Upper lobe of left lung (tissue), 6 donors: ENCODE measurements around the gene ZC3H7A. TPM values are rescaled to one million over a fixed set of nuclear protein-coding genes. Genes with fewer than 3 reads are reported as not detected.
A peak's percentile ranks its signal among the peaks of the same experiment; 100 is the strongest.

Source experiments
- ATAC-seq, 2 donors: fragments of 200-7000 bp; cut with Tn5 transposase; one replicate each; pipeline ENCODE4 v1.9.1; 2022; ENCODE audit warnings: mild to moderate bottlenecking in 2 of 2, moderate library complexity in 2 of 2; ENCODE audit not compliant: low FRiP score in 2 of 2
- DNase-seq, 2 donors: peaks; one replicate each; pipeline ENCODE4 v3.0.0-alpha.2; 2019 to 2020
- H3K27ac ChIP-seq, 4 donors: fragments of 200-600 bp; sonication (generic); one replicate each; pipeline ENCODE4 v1.5.1; 2016 to 2019
- H3K27me3 ChIP-seq, 4 donors: fragments of 200-600 bp; sonication (generic); one replicate each; pipeline ENCODE4 v1.5.1; 2017 to 2019
- H3K36me3 ChIP-seq, 4 donors: fragments of 200-600 bp; sonication (generic); one replicate each; pipeline ENCODE4 v1.5.1; 2016 to 2019
- H3K4me1 ChIP-seq, 4 donors: fragments of 200-600 bp; sonication (generic); one replicate each; pipeline ENCODE4 v1.5.1; 2018 to 2019
- H3K4me3 ChIP-seq, 4 donors: fragments of 200-600 bp; sonication (generic); one replicate each; pipeline ENCODE4 v1.5.1; 2017 to 2019; ENCODE audit warnings: mild to moderate bottlenecking in 2 of 4, moderate library complexity in 1 of 4
- H3K9me3 ChIP-seq, 4 donors: fragments of 200-600 bp; sonication (generic); one replicate each; pipeline ENCODE4 v1.5.1; 2018 to 2019
- EP300 ChIP-seq, 4 donors: sonication (generic); formaldehyde crosslinking; IDR thresholded peaks; one replicate each; pipeline ENCODE4 v1.5.1; 2017; ENCODE audit warnings: antibody characterized with exemption in 4 of 4, control low read depth in 2 of 4
- POLR2A ChIP-seq, 4 donors: fragments of 450-650 bp; IDR thresholded peaks; one replicate each; pipeline ENCODE4 v1.5.1; 2016 to 2017; ENCODE audit warnings: antibody characterized with exemption in 4 of 4, mild to moderate bottlenecking in 2 of 4
- POLR2AphosphoS5 ChIP-seq, 2 donors: sonication (generic); formaldehyde crosslinking; IDR thresholded peaks; one replicate each; pipeline ENCODE4 v1.5.1; 2017; ENCODE audit warnings: antibody characterized with exemption in 2 of 2
- WGBS, 2 donors: methylation state at CpG; one replicate each; pipeline ENCODE4 v1.1.5; 2017 to 2018; 5-methylcytosine and 5-hydroxymethylcytosine counted together
- total RNA-seq, 6 donors: library from RNA; depleted of rRNA in 4 of 6; stranded (reverse); fragments of >200 nt in 4 of 6; gene quantifications; one replicate each; pipeline versions ENCODE4 v1.1.0 to v1.2.1, GENCODE V29; 2016 to 2021
- TF ChIP-seq, protein P1 (sequence below), 6 experiments: fragments of 450-650 bp in 4 of 6; fragments of 200-600 bp in 2 of 6; sonication (generic) in 2 of 6; IDR thresholded peaks; one replicate each; pipeline ENCODE4 v1.5.1; 2016 to 2019; ENCODE audit warnings: antibody characterized with exemption in 6 of 6
- donor health status: DM: no; HTN: no; CAD: no; lungs with moderate emphysema.
- donor health status: DM: no; HTN: yes; CAD: no; lungs with severe emphysema.

Gene ZC3H7A
- total RNA-seq, 6 donors from 2014 or later, result 52.7 to 142 (median 64.7) TPM

DNA sequence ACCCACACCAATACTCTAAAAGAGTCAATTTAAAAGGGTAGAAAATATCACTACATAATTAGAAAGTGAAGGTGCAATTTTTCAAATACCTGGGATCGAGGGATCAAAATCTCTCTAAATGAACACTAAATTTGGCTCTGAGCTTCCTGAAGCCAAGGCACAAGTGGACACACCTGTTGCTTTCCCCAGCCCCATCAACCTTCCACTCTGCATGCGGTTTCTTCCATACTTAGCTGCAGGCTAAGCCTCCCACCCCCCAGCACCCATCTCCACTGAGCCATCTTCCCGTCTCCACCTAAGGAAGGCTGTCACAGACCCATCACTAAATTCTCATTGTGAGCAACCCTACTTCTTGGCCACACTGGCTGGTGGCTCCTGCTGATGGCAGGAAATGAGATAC is 84.9 kb downstream of the ZC3H7A start:
- Histone ChIP-seq H3K27me3 (no peaks in the 10 kb centered on the region), H3K4me3 (no peak overlapping the region), H3K27ac (no peak overlapping the region), H3K36me3 (peaks cover 3 to 66% (median 35%) of the 10 kb centered on the region in 4 donors), H3K4me1 (peaks cover 0 to 25% (median 10%) of the 10 kb centered on the region in 4 donors), H3K9me3 (no peaks in the 10 kb centered on the region)
- ATAC-seq (no peak), DNase-seq (no peak)
- WGBS, 2 donors, result 83 to 90% methylated on average over 3 of the region's 3 CpGs
- no peak for TF ChIP-seq EP300 (IDR thresholded peaks at IDR 0.05)
- TF ChIP-seq, protein P1, sequence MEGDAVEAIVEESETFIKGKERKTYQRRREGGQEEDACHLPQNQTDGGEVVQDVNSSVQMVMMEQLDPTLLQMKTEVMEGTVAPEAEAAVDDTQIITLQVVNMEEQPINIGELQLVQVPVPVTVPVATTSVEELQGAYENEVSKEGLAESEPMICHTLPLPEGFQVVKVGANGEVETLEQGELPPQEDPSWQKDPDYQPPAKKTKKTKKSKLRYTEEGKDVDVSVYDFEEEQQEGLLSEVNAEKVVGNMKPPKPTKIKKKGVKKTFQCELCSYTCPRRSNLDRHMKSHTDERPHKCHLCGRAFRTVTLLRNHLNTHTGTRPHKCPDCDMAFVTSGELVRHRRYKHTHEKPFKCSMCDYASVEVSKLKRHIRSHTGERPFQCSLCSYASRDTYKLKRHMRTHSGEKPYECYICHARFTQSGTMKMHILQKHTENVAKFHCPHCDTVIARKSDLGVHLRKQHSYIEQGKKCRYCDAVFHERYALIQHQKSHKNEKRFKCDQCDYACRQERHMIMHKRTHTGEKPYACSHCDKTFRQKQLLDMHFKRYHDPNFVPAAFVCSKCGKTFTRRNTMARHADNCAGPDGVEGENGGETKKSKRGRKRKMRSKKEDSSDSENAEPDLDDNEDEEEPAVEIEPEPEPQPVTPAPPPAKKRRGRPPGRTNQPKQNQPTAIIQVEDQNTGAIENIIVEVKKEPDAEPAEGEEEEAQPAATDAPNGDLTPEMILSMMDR (IDR thresholded peaks at IDR 0.05), result no peak
- TF ChIP-seq POLR2AphosphoS5 (IDR thresholded peaks at IDR 0.05), result no peak

DNA sequence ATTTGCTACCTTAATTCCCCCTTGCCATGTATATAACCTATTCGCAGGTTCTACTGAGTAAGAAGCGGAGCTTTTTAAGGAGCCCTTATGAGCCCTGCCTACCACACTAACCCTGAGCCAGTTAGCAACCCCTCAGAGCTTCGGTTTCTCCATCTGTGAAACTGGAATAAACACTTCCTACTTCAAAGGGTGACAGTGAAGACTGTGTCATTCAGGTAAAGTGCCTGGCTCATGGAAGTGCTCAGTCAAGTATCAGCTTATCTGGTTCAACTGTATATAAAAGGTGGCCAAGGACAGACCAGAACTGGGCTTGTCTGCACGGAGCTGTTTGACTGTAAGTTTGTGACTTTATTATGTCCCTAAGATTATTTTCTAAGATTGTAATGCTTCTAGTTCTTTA is 85.4 kb downstream of the ZC3H7A start:
- Histone ChIP-seq H3K27ac (no peak overlapping the region), H3K36me3 (peaks cover 3 to 66% (median 35%) of the 10 kb centered on the region in 4 donors)
- peak in 1 of 2 donors; percentile 65 for ATAC-seq

GRCh38 chr16:11708421-11708820 is 88.6 kb downstream of the ZC3H7A start:
- Histone ChIP-seq H3K27me3 (no peaks in the 10 kb centered on the region), H3K4me1 (peaks cover 4 to 17% (median 10%) of the 10 kb centered on the region in 4 donors), H3K36me3 (peaks cover 3 to 50% (median 33%) of the 10 kb centered on the region in 4 donors), H3K9me3 (no peaks in the 10 kb centered on the region), H3K4me3 (no peak overlapping the region), H3K27ac (no peak overlapping the region)
- TF ChIP-seq EP300 (IDR thresholded peaks at IDR 0.05) (no peak), POLR2AphosphoS5 (IDR thresholded peaks at IDR 0.05) (no peak), POLR2A (IDR thresholded peaks at IDR 0.05) (no peak)
- TF ChIP-seq, protein P1 (IDR thresholded peaks at IDR 0.05), result no peak
- WGBS, 2 donors, result 100% methylated on average over 1 of the region's 1 CpG
- no peak for DNase-seq
- ATAC-seq, result no peak

More for the DNA sequence above, 85.4 kb downstream of the ZC3H7A start:
- DNase-seq, result no peak
- WGBS, 2 donors, result 75 to 80% methylated on average over 4 of the region's 4 CpGs
- TF ChIP-seq POLR2A (IDR thresholded peaks at IDR 0.05) (no peak), POLR2AphosphoS5 (IDR thresholded peaks at IDR 0.05) (no peak), EP300 (IDR thresholded peaks at IDR 0.05) (no peak)
- TF ChIP-seq, protein P1 (IDR thresholded peaks at IDR 0.05), result no peak
- Histone ChIP-seq H3K4me3 (no peak overlapping the region), H3K9me3 (no peaks in the 10 kb centered on the region), H3K27me3 (no peaks in the 10 kb centered on the region), H3K4me1 (peaks cover 2 to 22% (median 7%) of the 10 kb centered on the region in 4 donors)

DNA sequence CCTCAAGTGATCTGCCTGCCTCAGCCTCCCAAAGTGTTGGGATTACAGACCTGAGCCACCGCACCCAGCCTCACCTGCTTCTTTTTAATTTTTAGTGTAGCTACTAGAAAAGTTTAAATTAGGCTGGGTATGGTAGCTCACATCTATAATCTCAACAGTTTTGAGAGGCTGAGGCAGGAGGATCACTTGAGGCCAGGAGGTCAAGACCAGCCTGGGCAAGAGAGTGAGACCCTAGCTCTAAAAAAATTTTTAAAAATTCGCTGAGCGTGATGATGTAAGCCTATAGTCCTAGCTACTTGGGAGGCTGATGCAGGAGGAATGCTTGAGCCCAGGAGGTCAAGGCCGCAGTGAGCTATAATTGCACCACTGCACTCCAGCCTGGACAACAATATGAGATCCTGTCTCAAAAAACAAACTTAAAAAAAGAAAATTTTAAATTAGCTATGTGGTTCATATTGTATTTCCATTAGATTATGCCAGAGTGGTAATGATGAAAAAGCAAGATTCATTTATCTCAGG is 89.3 kb downstream of the ZC3H7A start:
- ATAC-seq (no peak), DNase-seq (no peak)
- Histone ChIP-seq H3K27ac (no peak overlapping the region), H3K9me3 (no peaks in the 10 kb centered on the region), H3K27me3 (no peaks in the 10 kb centered on the region), H3K4me1 (peaks cover 4 to 17% (median 10%) of the 10 kb centered on the region in 4 donors), H3K36me3 (peaks cover 3 to 47% (median 30%) of the 10 kb centered on the region in 4 donors), H3K4me3 (no peak overlapping the region)
- 96% methylated on average over 4 of the region's 4 CpGs for WGBS, 2 donors
- no peak for TF ChIP-seq EP300 (IDR thresholded peaks at IDR 0.05)
- no peak for TF ChIP-seq POLR2A (IDR thresholded peaks at IDR 0.05)
- TF ChIP-seq, protein P1 (IDR thresholded peaks at IDR 0.05), result no peak
- no peak for TF ChIP-seq POLR2AphosphoS5 (IDR thresholded peaks at IDR 0.05)

- Histone ChIP-seq H3K27ac (no peak overlapping the region), H3K4me3 (no peak overlapping the region)
- WGBS, 2 donors, result 81 to 89% methylated on average over 4 to 5 of the region's 5 CpGs
Observed at GRCh38 chr16:11706180-11706742, 90.8 kb downstream of the ZC3H7A start.

More at GRCh38 chr16:11706180-11706742, 90.8 kb downstream of the ZC3H7A start:
- no peak for ATAC-seq
- Histone ChIP-seq H3K36me3 (peaks cover 3 to 52% (median 25%) of the 10 kb centered on the region in 4 donors), H3K4me1 (peaks cover 4 to 16% (median 7%) of the 10 kb centered on the region in 4 donors), H3K27me3 (no peaks in the 10 kb centered on the region), H3K9me3 (no peaks in the 10 kb centered on the region)
- TF ChIP-seq POLR2A (IDR thresholded peaks at IDR 0.05), result no peak
- TF ChIP-seq, protein P1 (IDR thresholded peaks at IDR 0.05), result no peak
- TF ChIP-seq POLR2AphosphoS5 (IDR thresholded peaks at IDR 0.05), result no peak
- TF ChIP-seq EP300 (IDR thresholded peaks at IDR 0.05), result no peak
- DNase-seq, result no peak
